ENCODE measurements around the gene TRAF7. TPM values are rescaled to one million over a fixed set of nuclear protein-coding genes. Genes with fewer than 3 reads are reported as not detected.

The TRAF7 gene
- total and polyA plus RNA-seq, 2 of the 13 experiments (the other 11 are each of a cell fraction or from before 2014, with no cell fraction given) = 47.9 to 65.6 TPM

GRCh38 chr16:2155091-2155950 is at the start of gene TRAF7 (continued):
- TF ChIP-seq ZNF367 (CRISPR knock-in tag; IDR thresholded peaks at IDR 0.05; ENCODE audit: borderline replicate concordance) (no peak), ZNF549 (CRISPR knock-in tag; IDR thresholded peaks at IDR 0.05) (no peak), ZBTB33 (CRISPR knock-in tag; IDR thresholded peaks at IDR 0.05) (peak; percentile 53; the same call in 1 of the 2 replicates), KDM2A (CRISPR knock-in tag; IDR thresholded peaks at IDR 0.05; ENCODE audit: borderline replicate concordance, low read depth) (0 out of 2 replicates have a peak, but pooled peaks have one; percentile 68), ZFP62 (CRISPR knock-in tag; IDR thresholded peaks at IDR 0.05) (no peak), ARID3A (IDR thresholded peaks at IDR 0.05; ENCODE audit: low read depth, low read length) (0 out of 2 replicates have a peak, but pooled peaks have one; percentile 10), TBX2 (CRISPR knock-in tag; IDR thresholded peaks at IDR 0.05; ENCODE audit: borderline replicate concordance) (peak; percentile 67; the same call in 1 of the 2 replicates), TP53 (CRISPR knock-in tag; conservative IDR thresholded peaks at IDR 0.05) (no peak), RBM22 (optimal IDR thresholded peaks at IDR 0.05; ENCODE audit: low read length) (peak; percentile 92), SP5 (CRISPR knock-in tag; IDR thresholded peaks at IDR 0.05; ENCODE audit: borderline replicate concordance, low read depth) (no peak; the same call in 1 of the 2 replicates), HES4 (CRISPR knock-in tag; IDR thresholded peaks at IDR 0.05; ENCODE audit: borderline replicate concordance) (no peak; the same call in 1 of the 2 replicates), ZNF572 (CRISPR knock-in tag; IDR thresholded peaks at IDR 0.05) (no peak), ZNF124 (CRISPR knock-in tag; IDR thresholded peaks at IDR 0.05) (peak; percentile 53), ZNF281 (CRISPR knock-in tag; IDR thresholded peaks at IDR 0.05; ENCODE audit: borderline replicate concordance) (no peak; the same call in 1 of the 2 replicates), ZFYVE20 (CRISPR knock-in tag; IDR thresholded peaks at IDR 0.05; ENCODE audit: borderline replicate concordance, low read depth) (no peak), FOSL2 (CRISPR knock-in tag; IDR thresholded peaks at IDR 0.05) (0 out of 2 replicates have a peak, but pooled peaks have one; percentile 2), MXI1 (IDR thresholded peaks at IDR 0.05; ENCODE audit: borderline replicate concordance, low read depth, low read length) (peak; percentile 91; the same call in 2 of the 3 replicates), ZNF275 (CRISPR knock-in tag; IDR thresholded peaks at IDR 0.05; ENCODE audit: borderline replicate concordance) (peak; percentile 78; the same call in 1 of the 2 replicates), RAD21 (CRISPR knock-in tag; IDR thresholded peaks at IDR 0.05) (peak; percentile 50), JUND (CRISPR knock-in tag; IDR thresholded peaks at IDR 0.05) (no peak), ZNF737 (CRISPR knock-in tag; IDR thresholded peaks at IDR 0.05; ENCODE audit: borderline replicate concordance) (no peak), ZNF343 (CRISPR knock-in tag; IDR thresholded peaks at IDR 0.05) (no peak)
